ENCODE measurements around the gene PRR16. TPM values are rescaled to one million over a fixed set of nuclear protein-coding genes. Genes with fewer than 3 reads are reported as not detected.

The PRR16 gene
- total and polyA plus RNA-seq, 2 experiments from 2014 or later = 15.3 to 16.1 TPM

GRCh38 chr5:120684749-120685415 lies 220.8 kb downstream of the PRR16 start:
- Histone ChIP-seq H3K36me3 (replicated peaks; ENCODE audit: insufficient read depth, low read depth) (no peaks in the 10 kb centered on the region), H3K4me1 (ENCODE audit: insufficient read depth) (no peaks in the 10 kb centered on the region), H2AFZ (no peak overlapping the region), H3K9me3 (ENCODE audit: low read depth) (no peaks in the 10 kb centered on the region), H3K4me3 (no peak overlapping the region), H3K27ac (no peak overlapping the region), H3K9me2 (replicated peaks; ENCODE audit: insufficient read depth) (peaks cover 4% of the 10 kb centered on the region), H3K27me3 (no peaks in the 10 kb centered on the region), H3K79me2 (no peaks in the 10 kb centered on the region), H4K20me1 (ENCODE audit: insufficient read depth, poor library complexity, severe bottlenecking) (no peaks in the 10 kb centered on the region), H3K4me2 (no peak overlapping the region)
- TF ChIP-seq CTCF (IDR thresholded peaks at IDR 0.05; ENCODE audit: poor library complexity) (peak; percentile 4), EZH2 (IDR thresholded peaks at IDR 0.05; ENCODE audit: borderline replicate concordance) (no peak), EZH2phosphoT487 (IDR thresholded peaks at IDR 0.05; ENCODE audit: low read depth, severe bottlenecking, unreplicated experiment) (no peak)
- 59% methylated on average over 2 of the region's 2 CpGs for WGBS (ENCODE audit: low lambda C conversion rate, missing lambda C conversion rate)
- no peak for DNase-seq (ENCODE audit: low spot score)

GRCh38 chr5:120690621-120691407 lies 226.7 kb downstream of the PRR16 start:
- Histone ChIP-seq H4K20me1 (ENCODE audit: insufficient read depth, poor library complexity, severe bottlenecking) (no peaks in the 10 kb centered on the region), H3K4me3 (no peak overlapping the region), H3K9me3 (ENCODE audit: low read depth) (no peaks in the 10 kb centered on the region), H3K27me3 (no peaks in the 10 kb centered on the region), H2AFZ (no peak overlapping the region), H3K36me3 (replicated peaks; ENCODE audit: insufficient read depth, low read depth) (no peaks in the 10 kb centered on the region), H3K9me2 (replicated peaks; ENCODE audit: insufficient read depth) (peaks cover 4% of the 10 kb centered on the region), H3K79me2 (no peaks in the 10 kb centered on the region), H3K4me1 (ENCODE audit: insufficient read depth) (no peaks in the 10 kb centered on the region), H3K27ac (no peak overlapping the region), H3K4me2 (no peak overlapping the region)
- 74% methylated on average over 9 of the region's 9 CpGs for WGBS (ENCODE audit: low lambda C conversion rate, missing lambda C conversion rate)
- TF ChIP-seq EZH2phosphoT487 (IDR thresholded peaks at IDR 0.05; ENCODE audit: low read depth, severe bottlenecking, unreplicated experiment) (no peak), EZH2 (IDR thresholded peaks at IDR 0.05; ENCODE audit: borderline replicate concordance) (no peak), CTCF (IDR thresholded peaks at IDR 0.05; ENCODE audit: poor library complexity) (no peak)
- DNase-seq (ENCODE audit: low spot score) = no peak

GRCh38 chr5:120692325-120692724 lies 228.2 kb downstream of the PRR16 start:
- Histone ChIP-seq H4K20me1 (ENCODE audit: insufficient read depth, poor library complexity, severe bottlenecking) (no peaks in the 10 kb centered on the region), H2AFZ (no peak overlapping the region), H3K9me2 (replicated peaks; ENCODE audit: insufficient read depth) (no peaks in the 10 kb centered on the region), H3K36me3 (replicated peaks; ENCODE audit: insufficient read depth, low read depth) (no peaks in the 10 kb centered on the region), H3K4me1 (ENCODE audit: insufficient read depth) (no peaks in the 10 kb centered on the region), H3K4me3 (no peak overlapping the region), H3K9me3 (ENCODE audit: low read depth) (no peaks in the 10 kb centered on the region), H3K4me2 (no peak overlapping the region), H3K27me3 (no peaks in the 10 kb centered on the region), H3K27ac (no peak overlapping the region), H3K79me2 (no peaks in the 10 kb centered on the region)
- WGBS (ENCODE audit: low lambda C conversion rate, missing lambda C conversion rate) = 96% methylated on average over 2 of the region's 2 CpGs
- no peak for DNase-seq (ENCODE audit: low spot score)
- no peak for TF ChIP-seq EZH2phosphoT487 (IDR thresholded peaks at IDR 0.05; ENCODE audit: low read depth, severe bottlenecking, unreplicated experiment)
- no peak for TF ChIP-seq EZH2 (IDR thresholded peaks at IDR 0.05; ENCODE audit: borderline replicate concordance)

DNA sequence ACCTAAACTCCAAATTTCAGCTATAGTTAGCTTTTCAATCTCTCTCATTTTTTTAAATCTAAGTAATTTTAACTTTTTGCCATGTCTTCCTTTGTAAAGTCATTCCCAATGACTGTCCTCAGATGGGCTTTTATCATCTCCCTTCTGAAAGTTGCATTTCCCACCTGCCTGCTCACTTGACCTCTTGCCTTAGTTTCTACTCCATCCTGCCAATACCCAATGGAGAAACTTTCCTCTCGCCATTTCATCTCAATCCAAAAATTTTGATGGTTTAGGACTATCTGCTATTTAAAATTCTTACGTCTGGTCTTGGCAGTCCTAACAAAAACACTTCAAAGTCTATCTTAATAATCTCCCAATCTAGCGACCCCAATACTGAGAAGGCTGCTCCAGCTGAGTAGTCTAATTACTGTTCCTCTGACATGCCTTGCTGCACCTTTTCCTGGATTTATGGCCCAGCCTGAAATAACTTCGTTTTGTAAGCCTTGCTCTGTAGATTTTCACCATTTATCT lies 231.3 kb downstream of the PRR16 start:
- Histone ChIP-seq H3K4me2 (no peak overlapping the region), H3K9me2 (replicated peaks; ENCODE audit: insufficient read depth) (no peaks in the 10 kb centered on the region), H3K4me3 (no peak overlapping the region), H3K27me3 (no peaks in the 10 kb centered on the region), H4K20me1 (ENCODE audit: insufficient read depth, poor library complexity, severe bottlenecking) (no peaks in the 10 kb centered on the region), H3K9me3 (ENCODE audit: low read depth) (no peaks in the 10 kb centered on the region), H3K79me2 (no peaks in the 10 kb centered on the region), H2AFZ (no peak overlapping the region), H3K36me3 (replicated peaks; ENCODE audit: insufficient read depth, low read depth) (no peaks in the 10 kb centered on the region), H3K4me1 (ENCODE audit: insufficient read depth) (no peaks in the 10 kb centered on the region), H3K27ac (no peak overlapping the region)
- TF ChIP-seq EZH2phosphoT487 (IDR thresholded peaks at IDR 0.05; ENCODE audit: low read depth, severe bottlenecking, unreplicated experiment) = no peak
- no peak for TF ChIP-seq EZH2 (IDR thresholded peaks at IDR 0.05; ENCODE audit: borderline replicate concordance)
- TF ChIP-seq CTCF (IDR thresholded peaks at IDR 0.05; ENCODE audit: poor library complexity) = no peak
- 81% methylated on average over 4 of the region's 4 CpGs for WGBS (ENCODE audit: low lambda C conversion rate, missing lambda C conversion rate)
- DNase-seq (ENCODE audit: low spot score) = no peak
